ENCODE data around the gene COBLL1.

The COBLL1 gene

DNA sequence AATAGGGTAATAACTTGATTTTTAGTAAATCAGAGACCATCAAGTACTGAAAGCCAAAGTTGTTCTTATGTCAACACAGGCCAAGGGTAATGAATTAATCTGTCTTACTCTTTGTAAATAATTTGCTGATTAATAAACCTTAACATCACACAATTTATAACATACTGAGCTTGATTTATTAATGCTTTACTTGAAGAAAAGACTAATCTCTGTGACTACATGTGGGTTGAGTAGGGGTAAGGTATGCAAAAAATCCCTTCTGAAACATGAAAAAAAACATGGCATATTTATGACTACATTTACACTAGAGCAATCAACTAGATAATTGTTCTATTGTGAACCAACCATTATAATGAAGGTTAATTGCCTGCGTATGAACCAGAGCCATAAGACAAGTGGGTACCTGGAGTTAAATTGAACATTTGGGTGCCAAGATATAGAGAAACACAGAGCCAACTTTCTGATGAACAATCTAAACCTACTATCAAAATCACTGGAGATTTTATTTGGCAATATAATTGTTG lies 152.7 kb downstream of the COBLL1 start:
- H3K4me3 ChIP-seq (ENCODE audit: low read depth, low read length), result no peak overlapping the region
- in situ Hi-C loops (cut with HindIII; ENCODE audit: low sequenced_read_pairs), result no loop called here
- TF ChIP-seq, protein P1, sequence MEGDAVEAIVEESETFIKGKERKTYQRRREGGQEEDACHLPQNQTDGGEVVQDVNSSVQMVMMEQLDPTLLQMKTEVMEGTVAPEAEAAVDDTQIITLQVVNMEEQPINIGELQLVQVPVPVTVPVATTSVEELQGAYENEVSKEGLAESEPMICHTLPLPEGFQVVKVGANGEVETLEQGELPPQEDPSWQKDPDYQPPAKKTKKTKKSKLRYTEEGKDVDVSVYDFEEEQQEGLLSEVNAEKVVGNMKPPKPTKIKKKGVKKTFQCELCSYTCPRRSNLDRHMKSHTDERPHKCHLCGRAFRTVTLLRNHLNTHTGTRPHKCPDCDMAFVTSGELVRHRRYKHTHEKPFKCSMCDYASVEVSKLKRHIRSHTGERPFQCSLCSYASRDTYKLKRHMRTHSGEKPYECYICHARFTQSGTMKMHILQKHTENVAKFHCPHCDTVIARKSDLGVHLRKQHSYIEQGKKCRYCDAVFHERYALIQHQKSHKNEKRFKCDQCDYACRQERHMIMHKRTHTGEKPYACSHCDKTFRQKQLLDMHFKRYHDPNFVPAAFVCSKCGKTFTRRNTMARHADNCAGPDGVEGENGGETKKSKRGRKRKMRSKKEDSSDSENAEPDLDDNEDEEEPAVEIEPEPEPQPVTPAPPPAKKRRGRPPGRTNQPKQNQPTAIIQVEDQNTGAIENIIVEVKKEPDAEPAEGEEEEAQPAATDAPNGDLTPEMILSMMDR (IDR thresholded peaks at IDR 0.05; ENCODE audit: low read depth, low read length), result no peak
- DNase-seq (ENCODE audit: low read depth, low spot score), result no peak

DNA sequence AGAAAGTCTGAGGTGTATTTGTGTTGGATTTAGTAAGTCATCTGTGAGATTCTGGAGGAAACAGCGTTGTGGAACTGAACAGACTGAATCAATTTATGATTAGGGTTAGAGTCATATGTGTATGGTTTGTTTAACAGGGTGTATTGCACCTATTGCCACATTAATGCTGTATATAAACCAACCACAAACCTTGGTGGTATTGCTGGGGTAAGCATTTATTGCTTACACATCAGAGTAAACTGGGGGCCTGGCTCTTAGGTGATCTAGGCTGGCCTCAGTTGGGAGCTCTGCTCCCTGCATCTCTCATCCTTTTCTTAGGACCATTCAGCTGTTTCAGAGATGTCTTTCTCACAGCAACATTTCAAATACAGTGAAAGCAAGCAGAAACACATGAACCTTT lies 160.6 kb downstream of the COBLL1 start:
- TF ChIP-seq, protein P1 (IDR thresholded peaks at IDR 0.05; ENCODE audit: low read depth, low read length), result no peak
- H3K4me3 ChIP-seq (ENCODE audit: low read depth, low read length), result no peak overlapping the region
- in situ Hi-C loops (cut with HindIII; ENCODE audit: low sequenced_read_pairs), result no loop called here
- DNase-seq (ENCODE audit: low read depth, low spot score), result no peak

DNA sequence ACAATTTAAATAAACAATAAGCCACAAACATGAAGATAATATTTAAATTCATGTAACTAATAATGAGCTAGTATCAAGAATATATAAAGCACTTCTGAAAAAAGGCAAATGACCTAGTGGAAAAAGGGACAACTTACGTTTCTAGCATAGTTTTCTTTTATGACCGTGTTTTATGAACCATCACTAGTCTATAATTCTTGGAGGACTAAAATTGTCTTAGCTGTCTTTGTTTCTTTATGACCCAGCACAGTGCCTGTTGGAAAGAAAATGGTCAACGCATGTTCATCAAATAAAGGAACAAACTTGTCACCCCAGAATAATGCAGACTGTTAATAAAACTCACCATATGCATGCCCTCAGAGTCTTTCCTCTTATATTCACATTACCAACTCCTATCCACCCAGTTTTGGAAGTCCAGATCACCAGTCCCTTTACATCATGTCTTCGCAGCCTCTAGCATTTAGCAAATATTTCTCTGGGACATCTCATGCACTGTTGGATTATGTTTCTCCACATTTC lies 162.9 kb downstream of the COBLL1 start:
- no peak for DNase-seq (ENCODE audit: low read depth, low spot score)
- TF ChIP-seq, protein P1 (IDR thresholded peaks at IDR 0.05; ENCODE audit: low read depth, low read length), result no peak
- in situ Hi-C loops (cut with HindIII; ENCODE audit: low sequenced_read_pairs), result no loop called here
- H3K4me3 ChIP-seq (ENCODE audit: low read depth, low read length), result no peak overlapping the region

DNA sequence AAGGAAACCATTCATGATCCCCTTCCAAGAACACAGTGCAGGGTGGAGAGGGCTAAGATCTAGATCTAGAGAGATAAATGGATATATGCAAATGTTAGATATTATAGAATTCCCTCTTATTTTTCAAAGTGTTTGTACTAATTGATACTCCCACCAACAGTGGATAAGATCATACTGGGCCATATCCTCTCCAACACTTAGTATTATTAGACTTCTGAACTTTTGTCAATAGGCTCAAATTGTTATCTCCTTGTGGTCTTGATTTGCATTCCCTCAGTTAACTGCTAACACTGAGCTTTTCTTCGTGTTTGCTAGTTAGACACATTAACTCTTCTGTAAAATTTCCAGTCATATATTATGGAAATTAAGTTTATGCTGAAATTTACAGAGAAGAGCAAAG lies 163.9 kb downstream of the COBLL1 start:
- no peak for DNase-seq (ENCODE audit: low read depth, low spot score)
- in situ Hi-C loops (cut with HindIII; ENCODE audit: low sequenced_read_pairs), result no loop called here
- TF ChIP-seq, protein P1 (IDR thresholded peaks at IDR 0.05; ENCODE audit: low read depth, low read length), result no peak
- H3K4me3 ChIP-seq (ENCODE audit: low read depth, low read length), result no peak overlapping the region

DNA sequence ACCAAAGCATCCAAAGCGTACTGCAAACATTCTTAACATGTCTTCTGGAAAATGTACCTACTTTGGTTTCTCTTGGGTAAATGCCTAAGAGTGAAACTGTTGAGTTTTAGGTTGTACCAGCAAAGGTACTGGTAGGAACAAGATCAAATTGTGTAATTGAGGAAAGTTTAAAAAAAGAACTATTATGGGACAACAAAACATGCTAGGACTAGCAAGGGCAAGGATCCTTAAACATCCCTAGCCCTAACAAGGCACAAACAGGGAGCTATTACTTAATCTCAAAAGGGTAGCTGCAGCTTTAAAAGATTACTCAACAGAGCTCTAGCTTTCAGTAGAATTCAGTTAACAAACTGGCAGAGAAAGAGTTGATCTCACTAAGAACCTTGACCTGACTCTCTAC lies 164.4 kb downstream of the COBLL1 start:
- in situ Hi-C loops (cut with HindIII; ENCODE audit: low sequenced_read_pairs), result no loop called here
- TF ChIP-seq, protein P1 (IDR thresholded peaks at IDR 0.05; ENCODE audit: low read depth, low read length), result no peak
- H3K4me3 ChIP-seq (ENCODE audit: low read depth, low read length), result no peak overlapping the region
- DNase-seq (ENCODE audit: low read depth, low spot score), result no peak

GRCh38 chr2:164675687-164676086 lies 165.9 kb downstream of the COBLL1 start:
- TF ChIP-seq, protein P1 (IDR thresholded peaks at IDR 0.05; ENCODE audit: low read depth, low read length), result no peak
- in situ Hi-C loops (cut with HindIII; ENCODE audit: low sequenced_read_pairs), result no loop called here
- DNase-seq (ENCODE audit: low read depth, low spot score), result no peak
- H3K4me3 ChIP-seq (ENCODE audit: low read depth, low read length), result no peak overlapping the region
